DOHH2 (cell line): ENCODE measurements around the gene SRC.

Experiments
- H3F3A ChIP-seq: fragments of 200-600 bp; sonication (generic), shearing (Covaris generic); 2 replicates; pipeline ENCODE4 v1.6.0; 2016; ENCODE audit warnings: antibody characterized with exemption, mild to moderate bottlenecking; ENCODE audit not compliant: control insufficient read depth, insufficient read depth
- H3K27ac ChIP-seq: fragments of 200-600 bp; sonication (generic); 2 replicates; pipeline ENCODE4 v1.5.1; 2014; ENCODE audit warnings: low read depth, mild to moderate bottlenecking, low read length, moderate library complexity
- H3K27me3 ChIP-seq: fragments of 200-600 bp; sonication (generic); 2 replicates; pipeline ENCODE4 v1.6.1; 2014; ENCODE audit warnings: mild to moderate bottlenecking, low read length, mixed read lengths; ENCODE audit not compliant: control insufficient read depth
- H3K36me3 ChIP-seq: fragments of 200-600 bp; sonication (generic); 2 replicates; pipeline ENCODE4 v1.6.1; 2014; ENCODE audit warnings: mild to moderate bottlenecking, low read length, moderate library complexity, mixed read lengths; ENCODE audit not compliant: control insufficient read depth
- H3K4me1 ChIP-seq: fragments of 200-600 bp; sonication (generic); 2 replicates; pipeline ENCODE4 v1.6.1; 2014; ENCODE audit warnings: mild to moderate bottlenecking, low read length, mixed read lengths; ENCODE audit not compliant: control insufficient read depth
- H3K4me2 ChIP-seq: fragments of 200-600 bp; sonication (generic); 2 replicates; pipeline ENCODE4 v1.6.0; 2014; ENCODE audit warnings: mild to moderate bottlenecking, low read length, moderate library complexity
- H3K4me3 ChIP-seq: fragments of 200-600 bp; sonication (generic); 2 replicates; pipeline ENCODE4 v1.5.1; 2014; ENCODE audit warnings: mild to moderate bottlenecking, low read length, mixed read lengths
- H3K79me2 ChIP-seq: fragments of 200-600 bp; sonication (generic); 2 replicates; pipeline ENCODE4 v1.6.1; 2014; ENCODE audit warnings: mild to moderate bottlenecking, low read length, mixed read lengths; ENCODE audit not compliant: control insufficient read depth
- H3K9me2 ChIP-seq: fragments of 200-600 bp; sonication (generic); replicated peaks from 2 replicates; pipeline ENCODE4 v1.6.1; 2014; ENCODE audit warnings: mild to moderate bottlenecking, low read length, mixed read lengths; ENCODE audit not compliant: control insufficient read depth
- H3K9me3 ChIP-seq: fragments of 200-600 bp; sonication (generic); 2 replicates; pipeline ENCODE4 v1.6.1; 2014; ENCODE audit warnings: antibody characterized with exemption, low read length, mixed read lengths; ENCODE audit not compliant: control insufficient read depth, insufficient read depth
- H4K20me1 ChIP-seq: fragments of 200-600 bp; sonication (generic); 2 replicates; pipeline ENCODE4 v1.6.0; 2014; ENCODE audit warnings: low read depth, mild to moderate bottlenecking, antibody characterized with exemption, low read length, moderate library complexity; ENCODE audit not compliant: control insufficient read depth, insufficient read depth
- EZH2phosphoT487 ChIP-seq: fragments of 200-600 bp; sonication (generic); IDR thresholded peaks from 2 replicates; pipeline ENCODE4 v1.6.1; 2017; ENCODE audit warnings: borderline replicate concordance, mild to moderate bottlenecking, antibody characterized with exemption, low read length, moderate library complexity, mixed read lengths
- TF ChIP-seq, protein P1 (sequence below): fragments of 200-600 bp; sonication (generic); IDR thresholded peaks from one replicate; pipeline ENCODE4 v1.5.1; 2014; ENCODE audit warnings: antibody characterized with exemption, mild to moderate bottlenecking, low read depth, low read length; ENCODE audit not compliant: poor library complexity, severe bottlenecking

The SRC gene

GRCh38 chr20:37453836-37454235 lies 107.9 kb downstream of the SRC start:
- Histone ChIP-seq H3K36me3 (no peaks in the 10 kb centered on the region), H3K27ac (no peak overlapping the region), H3K4me2 (no peak overlapping the region), H3F3A (no peaks in the 10 kb centered on the region), H3K4me1 (no peaks in the 10 kb centered on the region), H3K79me2 (no peaks in the 10 kb centered on the region), H4K20me1 (no peaks in the 10 kb centered on the region), H3K4me3 (no peak overlapping the region), H3K9me3 (no peaks in the 10 kb centered on the region), H3K27me3 (peaks cover 6% of the 10 kb centered on the region; the same call in 1 of the 2 replicates), H3K9me2 (no peaks in the 10 kb centered on the region)
- TF ChIP-seq EZH2phosphoT487, result no peak
- TF ChIP-seq, protein P1, sequence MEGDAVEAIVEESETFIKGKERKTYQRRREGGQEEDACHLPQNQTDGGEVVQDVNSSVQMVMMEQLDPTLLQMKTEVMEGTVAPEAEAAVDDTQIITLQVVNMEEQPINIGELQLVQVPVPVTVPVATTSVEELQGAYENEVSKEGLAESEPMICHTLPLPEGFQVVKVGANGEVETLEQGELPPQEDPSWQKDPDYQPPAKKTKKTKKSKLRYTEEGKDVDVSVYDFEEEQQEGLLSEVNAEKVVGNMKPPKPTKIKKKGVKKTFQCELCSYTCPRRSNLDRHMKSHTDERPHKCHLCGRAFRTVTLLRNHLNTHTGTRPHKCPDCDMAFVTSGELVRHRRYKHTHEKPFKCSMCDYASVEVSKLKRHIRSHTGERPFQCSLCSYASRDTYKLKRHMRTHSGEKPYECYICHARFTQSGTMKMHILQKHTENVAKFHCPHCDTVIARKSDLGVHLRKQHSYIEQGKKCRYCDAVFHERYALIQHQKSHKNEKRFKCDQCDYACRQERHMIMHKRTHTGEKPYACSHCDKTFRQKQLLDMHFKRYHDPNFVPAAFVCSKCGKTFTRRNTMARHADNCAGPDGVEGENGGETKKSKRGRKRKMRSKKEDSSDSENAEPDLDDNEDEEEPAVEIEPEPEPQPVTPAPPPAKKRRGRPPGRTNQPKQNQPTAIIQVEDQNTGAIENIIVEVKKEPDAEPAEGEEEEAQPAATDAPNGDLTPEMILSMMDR, result no peak

DNA sequence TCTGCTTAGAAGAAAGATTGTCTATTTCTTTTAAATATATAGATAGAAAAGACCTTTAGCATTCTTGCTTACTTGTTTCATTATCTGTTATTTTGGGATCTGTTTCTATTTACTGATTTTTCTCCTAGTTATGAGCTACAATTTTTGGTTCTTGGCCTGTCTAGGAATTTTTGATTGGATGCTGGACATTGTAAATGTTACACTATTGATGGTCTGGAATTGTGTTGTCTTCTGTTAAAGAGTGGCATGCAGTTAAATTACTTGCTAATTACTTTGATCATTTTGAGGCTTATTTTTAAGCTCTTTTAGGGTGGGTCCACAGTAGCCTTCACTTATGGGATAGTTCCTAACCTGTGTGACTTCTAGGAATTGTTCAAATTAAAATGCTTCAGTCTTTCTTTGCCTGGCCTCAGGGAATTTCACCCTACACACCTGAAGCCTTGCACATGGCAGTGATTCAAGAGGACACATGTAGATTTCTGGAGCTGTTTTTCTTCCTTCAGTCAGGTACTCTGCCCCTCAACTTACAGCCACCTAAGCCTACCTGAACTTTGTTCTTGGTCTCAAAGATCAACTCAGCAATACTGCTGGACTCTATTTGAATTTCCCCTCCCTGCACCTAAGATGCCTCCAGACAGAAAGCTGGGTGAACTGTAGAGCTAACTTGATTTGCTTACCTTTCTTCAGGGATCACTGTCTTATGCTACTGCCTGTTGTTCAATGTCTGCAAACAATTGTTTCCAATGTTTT lies 108.9 kb downstream of the SRC start:
- no peaks in the 10 kb centered on the region for H4K20me1 ChIP-seq
- TF ChIP-seq, protein P1, result no peak
- TF ChIP-seq EZH2phosphoT487, result no peak
- no peaks in the 10 kb centered on the region for H3K9me3 ChIP-seq
- no peaks in the 10 kb centered on the region for H3K36me3 ChIP-seq
- no peak overlapping the region for H3K4me3 ChIP-seq
- H3K4me1 ChIP-seq, result no peaks in the 10 kb centered on the region
- H3K4me2 ChIP-seq, result no peak overlapping the region
- peaks cover 6% of the 10 kb centered on the region; the same call in 1 of the 2 replicates for H3K27me3 ChIP-seq
- H3K27ac ChIP-seq, result no peak overlapping the region
- H3K79me2 ChIP-seq, result no peaks in the 10 kb centered on the region
- no peaks in the 10 kb centered on the region for H3F3A ChIP-seq
- H3K9me2 ChIP-seq, result no peaks in the 10 kb centered on the region
